DMS79 (cell line): ENCODE results near the gene TIGD3.

Source experiments
- DNase-seq: peaks from one replicate; lab custom pipeline; 2025; lab: John Stamatoyannopoulos, UW

Gene TIGD3, protein sequence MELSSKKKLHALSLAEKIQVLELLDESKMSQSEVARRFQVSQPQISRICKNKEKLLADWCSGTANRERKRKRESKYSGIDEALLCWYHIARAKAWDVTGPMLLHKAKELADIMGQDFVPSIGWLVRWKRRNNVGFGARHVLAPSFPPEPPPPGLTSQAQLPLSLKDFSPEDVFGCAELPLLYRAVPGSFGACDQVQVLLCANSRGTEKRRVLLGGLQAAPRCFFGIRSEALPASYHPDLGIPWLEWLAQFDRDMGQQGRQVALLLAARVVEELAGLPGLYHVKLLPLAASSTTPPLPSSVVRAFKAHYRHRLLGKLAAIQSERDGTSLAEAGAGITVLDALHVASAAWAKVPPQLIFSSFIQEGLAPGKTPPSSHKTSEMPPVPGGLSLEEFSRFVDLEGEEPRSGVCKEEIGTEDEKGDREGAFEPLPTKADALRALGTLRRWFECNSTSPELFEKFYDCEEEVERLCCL

DNA sequence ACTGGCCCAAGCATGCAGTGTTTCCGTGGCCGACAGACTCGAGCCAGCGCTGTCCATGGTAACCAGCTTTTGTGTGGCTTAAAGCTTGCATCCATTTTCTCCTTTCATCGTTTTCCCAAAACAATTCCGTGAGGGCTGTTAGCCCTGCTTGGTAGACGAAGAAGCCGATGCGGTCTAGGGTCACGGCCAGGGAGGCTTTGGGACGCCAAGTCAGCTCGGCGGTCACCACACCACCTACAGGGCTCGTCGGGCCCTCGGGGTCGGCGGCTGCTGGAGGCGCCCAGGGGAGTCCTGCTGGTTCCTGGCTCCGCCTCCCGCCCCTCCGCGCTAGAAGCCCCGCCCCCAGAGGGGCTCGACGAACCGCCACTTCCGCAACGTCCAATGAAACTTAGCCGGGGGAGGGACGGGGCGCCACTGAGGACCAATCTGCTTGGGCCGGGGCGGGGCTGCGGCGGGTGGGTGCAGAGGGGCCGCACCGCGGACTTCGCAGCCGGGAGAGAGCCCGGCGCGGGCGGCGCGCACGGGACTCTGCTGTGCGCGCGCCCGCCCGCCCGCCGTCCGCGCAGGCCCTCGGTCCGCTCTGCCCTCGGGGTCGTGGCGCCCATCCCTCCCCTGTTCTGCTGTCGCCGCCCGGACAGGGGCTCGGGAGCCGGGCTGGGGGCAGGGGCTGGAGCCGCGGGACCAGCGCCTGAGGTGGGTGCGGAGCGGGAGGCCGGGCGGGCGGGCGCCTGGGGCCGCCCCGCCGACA is at the start of gene TIGD3:
Gene TIGD3, plus strand, starts transcription at position 487 of the 748 bp plus-strand sequence. CDS start 1,058 bp downstream, outside the sequence.
- DNase-seq: peak; percentile 91

DNA sequence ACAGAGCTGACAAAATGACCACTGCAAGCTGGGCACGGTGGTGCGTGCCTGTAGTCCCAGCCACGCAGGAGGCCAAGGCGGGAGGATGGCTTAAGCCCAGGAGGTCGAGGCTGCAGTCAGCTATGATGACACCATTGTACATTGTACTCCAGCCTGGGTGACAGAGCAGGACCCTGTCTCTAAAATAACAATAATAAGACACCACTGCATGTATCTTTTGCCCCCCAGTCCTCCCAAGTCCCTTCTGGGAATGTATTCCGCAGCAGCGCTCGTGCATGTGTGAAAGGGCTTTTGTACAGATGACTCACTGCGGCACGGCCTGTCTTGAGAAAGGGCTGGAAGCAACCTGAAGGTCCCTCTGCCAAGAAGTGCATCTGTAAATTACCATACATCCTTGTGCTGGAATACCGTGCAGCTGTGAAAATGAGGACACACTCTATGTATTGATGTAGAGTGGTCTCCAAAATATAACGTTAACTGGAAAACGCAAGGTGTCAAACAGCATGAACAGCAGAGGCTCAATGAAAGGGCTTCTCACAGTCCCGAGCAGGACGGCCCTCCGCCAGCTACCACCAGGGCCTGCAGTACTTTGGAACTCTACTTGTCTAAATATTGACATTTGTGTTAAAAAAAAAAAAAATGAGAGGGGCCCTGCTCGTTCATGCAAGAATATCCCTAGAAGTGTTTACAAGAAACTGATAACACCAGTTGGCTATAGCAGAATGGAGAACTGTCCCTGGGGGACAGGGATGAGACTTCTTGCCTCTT is 48.9 kb upstream of the TIGD3 start:
- DNase-seq: no peak

DNA sequence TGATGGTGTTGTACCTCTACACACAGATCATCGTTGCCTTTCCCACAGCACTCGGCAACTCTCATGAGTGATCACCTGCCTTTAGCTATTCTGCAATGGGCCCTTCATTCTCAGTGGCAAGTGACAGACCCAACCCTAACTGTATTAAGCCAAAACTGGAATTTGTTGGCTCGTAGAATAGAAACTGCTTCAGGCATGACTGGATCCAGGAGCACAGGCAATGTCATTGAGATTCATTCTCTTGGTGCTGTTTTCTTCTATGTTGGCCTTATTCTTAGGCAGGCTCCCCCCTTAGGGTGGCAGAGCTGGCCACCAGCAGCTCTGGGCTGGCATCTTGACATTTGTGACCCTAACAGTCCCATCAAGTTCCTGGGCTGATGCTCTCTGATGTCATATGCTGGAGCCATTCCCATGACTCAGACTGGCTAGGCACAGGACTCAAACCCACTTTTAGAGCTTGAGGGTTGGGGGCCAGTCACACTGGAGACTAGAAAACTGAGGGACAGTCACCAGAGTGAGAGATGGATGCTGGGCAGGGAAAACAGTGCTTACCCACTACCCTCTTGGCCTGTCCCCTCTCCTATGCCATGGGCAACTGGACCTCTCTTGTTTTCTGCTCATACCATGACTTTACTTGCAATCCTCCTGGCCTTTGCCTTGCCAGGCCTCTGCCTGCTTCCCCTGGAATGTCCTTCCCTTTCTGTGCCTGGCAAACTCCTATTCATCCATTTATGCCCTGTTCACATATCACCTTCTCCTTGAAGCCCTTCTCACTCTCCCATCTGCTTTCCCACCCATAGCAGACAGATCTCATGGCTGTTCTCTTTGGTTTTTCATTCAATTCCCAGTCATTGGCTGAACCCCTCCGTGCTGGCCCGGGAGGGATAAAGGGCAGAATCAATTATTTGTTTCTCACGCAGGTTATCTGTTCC is 47.0 kb upstream of the TIGD3 start:
- DNase-seq: no peak

DNA sequence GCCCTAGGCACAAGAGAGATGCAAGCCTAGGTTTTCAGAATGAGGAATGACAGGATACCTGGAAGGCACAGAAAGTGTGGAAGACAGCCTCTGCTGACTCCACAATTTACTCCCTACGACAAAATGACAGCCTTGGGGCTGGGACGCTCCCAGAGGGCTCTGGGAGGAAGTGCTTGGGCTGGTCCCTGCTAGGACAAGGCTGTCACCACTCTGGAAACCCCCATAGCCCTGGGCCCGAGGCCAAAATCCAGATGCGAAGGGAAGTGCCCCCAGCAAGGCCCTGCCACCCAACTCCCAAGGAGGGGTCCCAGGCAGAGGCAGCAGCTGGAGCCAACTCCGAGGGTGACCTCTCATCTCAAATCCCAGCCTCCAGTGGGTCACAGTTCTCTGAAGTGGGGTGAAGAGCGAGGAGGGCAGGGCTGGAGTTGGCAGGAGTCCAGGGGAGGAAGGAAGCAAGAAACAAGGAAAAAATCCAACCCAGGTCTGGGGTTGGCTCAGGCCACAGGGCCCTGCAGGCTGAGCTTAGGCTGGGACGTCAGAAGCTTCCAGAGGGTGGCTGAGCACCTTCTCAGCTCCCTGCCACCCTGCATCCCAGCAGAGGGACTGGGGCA is 46.2 kb upstream of the TIGD3 start:
- DNase-seq: peak; percentile 19

DNA sequence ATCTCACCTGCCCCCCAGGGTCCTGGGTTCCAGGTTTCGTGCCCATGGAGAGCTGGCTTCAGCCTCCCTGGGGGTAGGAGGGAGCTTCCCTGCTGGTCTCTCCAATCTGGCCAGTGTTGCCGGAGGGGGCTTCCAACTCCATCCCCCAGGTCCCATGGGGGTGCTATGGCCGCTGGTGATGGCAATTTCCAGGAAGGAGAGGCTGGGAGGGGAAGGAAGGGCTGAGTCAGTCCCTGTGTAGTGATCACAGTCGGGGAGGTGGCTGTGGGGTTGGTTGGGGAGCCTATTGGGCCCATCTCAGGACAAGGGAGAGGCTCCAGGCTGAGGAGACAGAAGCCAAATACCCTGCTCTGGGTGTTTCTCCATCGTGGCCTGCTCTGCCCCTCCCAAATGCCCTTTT is 45.5 kb upstream of the TIGD3 start:
- DNase-seq: no peak

DNA sequence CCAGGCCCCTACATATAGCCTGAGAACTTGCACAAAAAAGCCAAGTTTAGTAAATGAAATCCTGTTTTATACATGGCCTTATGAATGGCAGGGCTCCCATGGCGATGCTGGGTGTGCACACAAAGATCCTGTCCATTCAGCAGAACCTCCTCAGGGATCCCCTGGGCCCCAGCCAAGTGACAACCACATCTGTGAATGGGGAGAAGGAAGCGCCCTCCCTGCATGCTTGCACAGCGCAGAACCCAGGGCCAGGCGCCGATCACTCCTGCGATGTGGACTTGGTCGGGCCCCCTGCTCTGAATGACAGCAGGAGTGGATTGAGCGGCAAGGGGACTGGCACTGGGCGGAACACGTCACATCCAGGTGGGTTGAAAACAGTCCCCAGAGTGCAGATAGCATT is 44.3 kb upstream of the TIGD3 start:
- DNase-seq: peak; percentile 12

DNA sequence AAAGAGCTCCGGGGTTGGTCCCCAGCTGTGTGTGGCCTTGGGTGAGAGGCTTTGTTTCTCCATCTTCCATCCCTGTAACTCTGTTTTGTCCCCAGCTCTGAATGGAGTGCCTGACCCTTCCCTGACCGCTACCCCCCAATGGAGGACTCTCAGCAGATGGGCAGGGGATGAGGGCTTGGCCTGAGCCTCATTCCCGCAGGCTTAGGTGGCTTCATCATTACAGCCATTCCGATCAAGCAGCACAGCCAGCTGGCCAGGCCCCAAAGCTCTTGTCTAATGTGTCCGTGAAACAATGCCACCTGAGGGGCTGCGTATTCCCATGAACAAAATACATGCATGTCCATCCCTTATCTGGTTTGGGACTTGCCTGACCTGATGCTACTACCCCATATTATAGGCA is 43.8 kb upstream of the TIGD3 start:
- no peak for DNase-seq

DNA sequence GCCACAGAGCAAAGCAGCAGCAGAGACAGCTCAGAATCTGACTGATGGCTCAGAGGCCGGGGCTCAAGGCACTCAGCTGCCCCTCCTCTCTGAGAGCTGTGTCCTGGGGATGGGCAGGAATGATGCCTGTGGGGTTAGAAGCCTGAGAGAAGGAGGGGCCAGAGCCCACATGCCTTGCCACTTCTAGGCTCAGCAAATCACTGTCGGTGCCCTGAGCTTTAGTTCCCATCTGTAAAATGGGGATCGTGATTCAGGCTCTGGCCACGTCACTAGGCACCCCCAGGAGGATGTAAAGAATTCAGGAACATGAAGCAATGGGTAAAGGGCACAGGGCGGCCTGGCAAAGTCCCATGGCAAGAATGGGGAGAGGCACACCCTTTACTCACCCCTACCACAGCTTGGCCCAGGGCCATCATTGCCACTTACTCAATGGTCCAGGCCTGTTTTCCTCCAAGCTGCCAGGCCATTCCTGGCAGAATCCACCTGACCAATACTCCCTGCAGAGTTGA is 43.3 kb upstream of the TIGD3 start:
- DNase-seq: no peak

DNA sequence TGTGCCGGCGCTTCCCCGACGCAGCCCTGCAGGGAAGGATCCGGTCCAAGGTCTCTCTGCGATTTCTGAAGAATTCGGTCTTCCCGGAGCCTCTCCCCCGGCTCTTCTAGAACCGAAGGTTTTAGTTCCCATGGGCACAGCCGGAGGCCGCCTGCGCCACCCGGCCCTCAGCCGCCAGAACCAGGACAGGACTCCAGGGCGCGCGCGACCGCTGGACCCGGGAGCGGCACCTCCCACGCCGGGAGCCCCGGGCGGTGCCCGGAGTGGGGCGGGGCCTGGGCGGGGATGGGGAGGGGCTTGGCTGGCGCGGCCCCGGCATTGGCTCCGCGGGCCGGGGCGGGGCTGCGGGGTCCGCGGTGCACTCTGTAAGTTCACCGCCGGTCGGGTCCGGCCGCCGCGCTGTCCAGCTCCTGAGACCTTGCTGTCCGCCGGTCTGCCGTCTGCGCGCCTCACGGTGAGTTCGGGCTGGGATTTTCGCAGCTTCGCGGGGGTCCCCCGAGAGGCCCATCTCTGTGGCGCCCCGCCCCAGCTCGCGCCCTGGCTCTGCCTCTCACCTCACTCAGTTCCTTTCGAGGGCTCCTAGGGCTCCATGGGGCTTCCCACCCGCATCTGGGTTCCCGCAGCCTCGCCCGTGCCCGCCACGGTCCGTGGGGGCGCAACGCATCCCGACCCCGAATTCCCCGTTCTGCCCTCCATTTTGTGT is 39.9 kb upstream of the TIGD3 start, which contains the start of gene CDC42EP2:
Gene CDC42EP2, plus strand, starts transcription at position 366 of the 703 bp plus-strand sequence. CDS start 6,033 bp downstream, outside the sequence.
- peak; percentile 10 for DNase-seq

DNA sequence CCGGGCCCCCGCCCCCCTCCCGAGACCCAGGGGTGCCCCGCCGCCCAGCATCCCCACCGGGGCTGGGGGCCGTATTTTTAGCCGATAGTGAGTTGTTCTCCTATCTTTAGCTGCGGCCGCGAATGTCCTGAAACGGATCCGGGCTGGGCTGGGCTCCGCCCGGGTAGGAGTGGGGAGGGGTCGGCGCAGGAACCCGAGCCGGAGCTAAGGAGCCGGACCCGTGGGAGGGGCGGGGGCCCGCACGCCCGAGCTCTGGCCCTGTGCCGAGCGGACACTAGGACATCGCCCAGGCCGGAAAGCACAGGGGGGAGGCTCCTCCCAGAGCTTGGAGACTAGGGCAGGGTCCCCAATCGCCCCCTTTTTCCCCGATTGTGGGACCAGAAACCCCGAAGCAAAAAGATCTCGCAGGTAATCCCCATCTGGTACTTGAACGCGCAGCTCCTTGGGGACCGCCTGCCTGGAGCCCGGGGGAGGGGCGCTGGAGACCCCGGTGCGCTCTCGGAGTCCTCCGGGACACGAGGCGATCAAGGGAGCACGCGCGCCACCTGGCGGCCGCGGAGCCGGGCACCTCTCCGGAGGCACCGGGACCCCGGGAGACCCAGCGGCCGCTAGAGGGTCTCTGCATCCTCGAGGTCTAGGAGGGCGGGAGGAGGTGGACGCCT is 39.2 kb upstream of the TIGD3 start:
- peak; percentile 66 for DNase-seq

DNA sequence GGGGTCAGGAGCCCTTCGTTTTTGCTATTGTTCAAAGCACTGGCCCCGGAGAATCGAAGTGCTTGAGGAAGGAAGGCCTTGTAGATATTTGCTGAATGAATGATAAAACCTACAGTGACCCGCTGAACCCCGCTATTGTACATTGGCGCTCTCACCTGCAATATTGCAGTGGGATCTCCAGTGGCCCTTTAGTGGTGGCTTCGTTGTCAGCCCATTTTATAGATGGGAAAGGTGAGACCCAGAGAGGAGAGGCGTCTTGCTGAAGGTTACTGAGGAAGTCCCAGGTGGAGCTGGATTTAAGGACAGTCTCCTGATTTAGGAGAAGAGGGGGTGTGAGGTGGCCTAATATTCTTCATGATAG is 38.7 kb upstream of the TIGD3 start:
- DNase-seq: no peak

DNA sequence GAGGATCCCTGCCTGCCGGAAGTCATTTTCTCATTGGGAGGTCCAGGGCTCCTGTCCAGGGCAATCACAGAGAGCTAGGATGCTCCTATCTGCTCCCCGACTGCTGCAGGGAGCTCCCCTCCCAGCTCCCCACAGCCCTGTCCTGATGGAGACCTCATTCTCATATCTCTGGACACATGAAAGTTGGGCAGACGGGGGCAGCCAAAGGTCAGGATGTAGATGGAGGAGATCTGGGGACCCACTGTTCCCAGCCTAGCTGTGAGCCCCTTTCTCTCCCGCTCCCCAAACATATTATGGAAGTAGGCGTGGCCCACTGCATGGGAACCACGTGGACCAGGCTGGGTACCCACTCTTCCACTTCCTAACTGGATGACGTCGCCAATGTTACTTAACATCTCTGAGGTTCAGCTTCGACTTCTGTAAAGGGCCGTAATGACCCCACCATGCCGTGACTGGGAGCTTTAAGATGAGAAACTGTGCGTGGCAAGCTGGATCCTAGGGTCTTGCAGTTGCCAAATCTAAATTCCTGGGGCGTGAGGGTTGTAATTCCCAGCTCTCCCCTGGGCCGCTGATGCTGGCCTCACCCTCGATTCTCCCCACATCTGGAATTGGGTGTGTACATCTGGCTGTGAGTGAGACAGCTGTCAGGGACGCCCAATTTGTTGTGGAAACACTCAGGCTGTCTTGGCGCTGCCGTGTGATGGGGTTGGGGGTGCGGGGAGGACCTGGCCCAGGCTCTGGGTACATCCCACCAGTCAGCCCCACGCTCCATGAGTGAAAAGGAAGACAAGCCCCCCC is 38.1 kb upstream of the TIGD3 start:
- no peak for DNase-seq

DNA sequence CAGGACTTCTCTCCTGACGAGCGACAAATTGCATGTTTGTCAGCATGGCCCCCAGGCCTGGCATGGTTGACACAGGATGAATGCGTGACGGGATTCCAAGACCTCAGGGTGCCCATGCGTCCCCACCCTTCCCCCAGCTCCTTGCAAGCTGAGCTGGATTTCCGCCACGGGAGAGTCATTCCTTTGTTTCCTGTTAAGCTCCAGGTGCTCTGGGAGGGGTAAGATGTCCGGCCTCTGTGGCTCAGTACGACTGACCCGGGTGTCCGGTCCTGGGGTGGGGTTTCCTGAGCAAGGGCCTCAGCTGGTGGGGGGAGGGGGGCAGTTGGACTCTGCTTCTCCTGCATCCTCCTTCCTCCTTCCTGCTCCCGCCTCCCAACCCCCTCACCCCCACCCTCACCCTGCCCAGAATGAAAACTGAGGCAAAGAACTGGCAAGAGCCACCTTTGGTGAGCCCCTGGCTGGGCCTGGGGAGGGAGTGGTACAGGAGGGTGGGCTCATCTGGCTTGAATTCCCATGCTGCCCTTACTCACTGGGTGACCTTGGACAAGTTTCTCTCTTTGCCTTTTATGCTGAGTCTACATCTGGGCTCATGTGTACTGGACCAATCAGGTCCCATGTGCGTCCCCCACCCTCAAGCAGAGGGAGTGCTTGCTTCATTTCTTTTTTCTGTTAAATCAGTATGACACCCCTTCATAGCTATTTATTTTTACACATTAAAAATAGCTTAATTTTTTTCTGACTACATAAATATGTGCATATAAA is 37.3 kb upstream of the TIGD3 start:
- DNase-seq: peak; percentile 42

DNA sequence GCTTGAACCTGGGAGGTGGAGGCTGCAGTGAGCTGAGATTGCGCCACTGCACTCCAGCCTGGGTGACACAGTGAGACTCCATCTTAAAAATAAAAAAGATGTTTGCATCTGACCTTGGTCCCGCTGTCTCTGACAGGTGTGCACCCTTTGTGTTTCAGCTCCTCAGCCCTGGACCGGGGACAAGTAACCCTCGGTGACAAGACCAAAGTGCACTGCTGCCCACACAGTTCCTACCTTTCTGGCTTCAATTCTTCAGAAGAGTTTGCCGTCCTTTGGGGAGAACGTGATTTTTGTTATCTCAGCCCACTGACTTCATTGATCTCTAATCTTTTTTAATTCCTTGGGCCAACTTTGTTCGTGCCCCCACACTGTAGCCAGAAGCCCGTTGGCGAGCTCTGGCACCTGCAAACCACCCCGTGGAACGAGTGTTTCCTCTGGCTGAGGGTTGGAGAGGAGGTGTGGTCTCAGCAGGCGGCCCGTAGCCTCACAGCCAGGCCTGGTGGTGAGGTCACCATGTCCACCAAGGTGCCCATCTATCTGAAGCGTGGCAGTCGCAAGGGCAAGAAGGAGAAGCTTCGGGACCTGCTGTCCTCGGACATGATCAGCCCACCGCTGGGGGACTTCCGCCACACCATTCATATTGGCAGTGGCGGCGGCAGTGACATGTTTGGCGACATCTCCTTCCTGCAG is 34.0 kb upstream of the TIGD3 start:
- DNase-seq: no peak

DNA sequence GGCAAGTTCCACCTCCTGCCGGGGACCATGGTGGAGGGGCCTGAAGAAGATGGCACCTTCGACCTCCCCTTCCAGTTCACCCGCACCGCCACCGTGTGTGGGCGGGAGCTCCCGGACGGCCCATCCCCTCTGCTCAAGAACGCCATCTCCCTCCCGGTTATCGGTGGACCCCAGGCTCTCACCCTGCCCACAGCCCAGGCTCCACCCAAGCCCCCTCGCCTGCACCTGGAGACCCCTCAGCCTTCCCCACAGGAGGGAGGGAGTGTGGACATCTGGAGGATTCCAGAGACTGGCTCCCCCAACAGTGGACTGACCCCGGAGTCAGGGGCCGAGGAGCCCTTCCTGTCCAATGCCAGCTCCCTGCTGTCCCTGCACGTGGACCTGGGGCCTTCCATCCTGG is 33.5 kb upstream of the TIGD3 start:
- DNase-seq: no peak

DNA sequence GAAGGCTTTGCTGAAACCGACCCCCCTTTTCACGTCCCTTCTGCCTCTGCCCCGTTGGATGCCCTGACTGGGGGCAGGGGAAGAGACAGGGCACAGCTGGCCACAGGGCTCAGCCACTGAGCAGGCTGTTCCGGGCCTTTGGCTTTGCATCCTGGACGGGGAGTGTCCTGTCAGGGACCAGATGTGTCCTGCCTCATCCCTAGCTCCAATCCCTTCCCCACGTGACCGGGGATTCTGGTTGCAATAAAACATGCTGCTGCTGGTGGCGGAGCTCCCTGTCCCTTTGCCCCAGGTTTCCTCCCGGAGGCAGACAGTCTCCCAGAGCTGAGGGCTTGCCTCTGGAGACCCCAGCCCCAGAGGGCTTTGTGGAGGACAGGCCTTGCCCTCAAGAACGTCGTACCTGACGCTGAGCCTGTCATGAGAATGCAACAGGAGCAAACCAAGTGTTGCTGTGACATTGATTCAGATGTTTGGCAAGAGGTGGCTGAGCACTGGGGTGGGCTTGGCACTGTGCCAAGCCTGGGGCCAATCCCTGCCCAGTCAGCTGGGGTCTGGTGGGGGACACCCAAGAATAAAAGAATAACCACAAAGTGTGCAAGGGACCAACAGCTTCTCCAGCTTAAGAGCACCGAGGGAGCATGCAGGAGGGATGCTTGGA is 32.6 kb upstream of the TIGD3 start:
- DNase-seq: no peak

DNA sequence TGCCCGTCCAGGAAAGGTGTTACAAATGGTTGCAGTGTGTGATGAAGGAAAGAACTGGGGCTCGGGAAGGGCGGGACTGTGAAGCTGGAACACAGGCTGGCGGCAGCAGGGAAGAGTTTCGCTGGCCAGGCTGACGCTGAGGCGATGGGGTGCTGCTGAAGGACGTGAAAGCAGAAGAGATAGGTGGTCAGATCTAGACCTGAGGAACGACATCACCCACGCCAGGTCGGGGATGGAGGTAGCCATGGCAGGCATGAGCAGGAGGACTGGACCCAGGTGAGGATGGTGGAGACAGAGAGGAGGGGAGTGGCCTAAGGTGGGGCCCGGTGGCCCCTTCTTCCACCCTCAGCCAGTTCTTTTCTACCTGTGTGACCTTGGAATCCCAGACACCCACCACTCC is 30.7 kb upstream of the TIGD3 start:
- DNase-seq: no peak
